ENCODE results near the gene HDAC7.

HDAC7 gene

DNA sequence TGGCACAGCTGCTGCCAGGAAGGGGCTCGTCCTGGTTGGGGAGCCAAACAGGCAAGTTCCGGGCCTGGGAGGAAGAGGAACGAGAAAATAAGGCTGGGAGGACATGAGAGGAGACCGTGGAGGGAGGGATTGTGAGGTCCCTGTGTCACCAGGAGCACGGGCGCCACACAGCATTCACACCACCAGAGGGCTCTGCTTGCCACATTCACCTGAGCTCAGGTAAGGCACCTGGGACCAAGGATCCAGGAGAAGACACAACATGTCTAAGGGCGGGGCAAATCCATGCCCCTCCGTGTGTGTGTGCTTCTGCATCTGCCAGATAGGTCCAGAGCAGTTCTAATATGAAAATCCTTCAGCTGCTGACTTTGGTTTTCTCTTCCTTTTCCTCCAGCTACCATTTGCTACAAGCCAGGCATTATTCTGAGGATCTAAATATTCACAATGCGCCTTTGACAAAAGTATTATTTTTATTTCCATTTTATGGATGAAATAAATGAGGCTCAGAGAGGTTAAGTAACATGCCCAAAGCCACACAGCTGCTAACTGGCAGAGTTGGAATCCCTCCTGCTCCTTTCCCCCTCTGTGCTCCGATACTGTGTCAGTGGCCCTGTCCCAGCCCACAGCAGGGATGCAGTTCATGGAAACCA lies 75.6 kb downstream of the HDAC7 start:
- DNase-seq: peak in 4 of 5 experiments; percentile 27 to 50 (median 42)

DNA sequence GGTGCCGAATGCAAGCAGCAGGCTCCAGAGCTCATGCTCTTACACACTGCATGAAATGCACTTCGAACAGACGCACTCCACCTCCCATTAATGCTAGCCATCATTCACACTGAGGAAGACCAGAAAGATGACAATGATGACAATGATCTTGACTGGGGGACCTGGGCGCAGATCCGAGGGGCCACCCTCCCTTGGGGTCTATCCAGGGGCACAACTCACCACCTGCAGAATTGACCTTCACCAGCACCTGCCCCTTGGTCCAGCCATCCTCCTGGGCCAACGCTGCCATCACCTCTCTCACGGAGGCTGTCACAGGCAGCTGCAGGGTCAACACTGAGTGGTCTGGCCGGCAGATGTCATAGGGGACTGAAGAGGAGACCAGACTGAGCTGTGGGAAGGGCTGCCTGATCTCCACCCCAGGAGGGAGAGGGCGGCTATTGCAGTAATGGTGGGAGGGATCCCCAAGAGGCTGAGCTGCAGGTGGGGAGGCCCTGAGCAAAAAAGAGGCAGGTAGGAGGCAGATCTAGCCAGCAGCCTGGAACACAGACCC lies 76.3 kb downstream of the HDAC7 start:
- DNase-seq: no peak

DNA sequence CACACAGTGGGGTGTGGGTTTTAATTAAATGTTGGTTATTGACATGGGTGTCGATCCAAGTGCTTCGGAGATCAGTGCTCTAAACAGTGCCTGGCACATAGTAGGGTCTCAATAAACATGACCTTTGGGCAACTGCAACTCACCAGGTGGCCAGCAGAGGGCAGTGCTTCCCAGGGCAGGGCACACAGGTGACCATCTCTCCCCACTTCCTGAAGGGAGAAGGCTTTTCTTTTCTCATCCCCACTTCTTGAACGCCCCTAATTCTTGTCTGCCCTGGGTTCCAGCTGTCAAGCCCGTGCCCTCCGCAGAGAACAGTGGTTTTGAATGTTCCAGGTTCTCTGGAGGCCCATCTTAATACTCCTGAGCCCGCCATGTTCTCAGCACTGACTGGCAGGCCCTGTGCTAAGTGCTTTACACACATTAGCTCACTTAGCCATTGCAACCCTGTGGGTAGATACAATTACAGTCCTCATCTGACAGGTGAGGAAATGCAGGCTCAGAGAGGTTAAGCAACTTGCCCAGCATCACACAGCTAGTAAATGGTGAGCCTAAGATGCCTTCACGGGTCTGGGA lies 77.4 kb downstream of the HDAC7 start:
- DNase-seq: peak; percentile 45 to 66 (median 61)

DNA sequence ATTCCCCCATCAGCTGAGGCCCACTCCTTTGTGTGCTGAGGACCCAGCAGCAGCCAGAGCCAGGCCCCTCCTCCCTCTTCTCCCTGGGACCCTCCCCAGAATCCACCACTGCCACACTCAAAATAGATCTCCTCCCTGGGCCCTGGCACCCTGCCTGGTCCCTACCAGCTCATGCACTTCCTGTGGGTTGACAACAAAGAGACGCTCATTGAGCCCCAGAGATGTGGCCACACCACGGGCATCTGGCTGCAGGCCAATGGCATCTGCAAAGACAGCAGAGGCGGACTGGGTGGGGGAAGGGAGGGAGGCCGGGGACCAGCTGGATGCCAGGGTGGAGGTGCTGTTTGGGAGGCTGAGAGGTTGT lies 78.4 kb downstream of the HDAC7 start:
- peak; percentile 21 to 81 (median 62) for DNase-seq

DNA sequence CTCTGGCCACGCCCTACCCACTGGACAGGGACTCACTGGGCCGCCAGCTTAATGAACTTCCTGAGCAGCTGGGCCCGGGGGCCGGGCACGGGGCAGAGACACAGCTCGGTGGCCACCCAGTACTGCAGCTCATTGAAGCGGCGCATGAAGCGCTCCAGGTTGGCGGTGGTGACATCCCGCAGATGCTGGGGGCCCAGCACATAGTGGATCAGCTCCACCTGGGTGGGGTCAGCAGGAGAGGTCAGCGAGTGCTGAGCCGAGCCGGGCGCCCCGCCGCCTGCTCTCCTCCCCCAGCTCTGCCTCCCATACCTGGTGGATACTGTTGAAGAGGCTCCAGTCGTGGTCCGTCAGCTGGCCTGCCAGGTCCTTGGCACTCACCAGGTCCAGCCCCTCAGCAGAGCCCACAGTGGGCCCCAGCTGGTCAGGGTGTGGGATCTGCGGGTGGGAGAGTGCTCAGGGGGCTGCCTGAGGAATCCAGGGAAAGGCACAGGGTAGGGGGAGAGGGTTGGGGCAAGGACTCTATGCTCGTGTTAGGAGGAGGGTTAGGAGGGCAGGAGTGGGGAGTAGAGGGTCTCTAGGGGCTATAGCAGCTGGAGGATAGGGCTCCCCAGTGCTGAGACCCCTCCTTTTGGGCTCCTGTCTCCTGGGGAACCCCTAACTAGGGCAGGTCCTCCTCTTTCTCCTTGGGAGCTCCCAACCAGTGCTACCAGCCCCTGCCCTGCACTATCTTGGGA lies 78.9 kb downstream of the HDAC7 start:
- DNase-seq: no peak

DNA sequence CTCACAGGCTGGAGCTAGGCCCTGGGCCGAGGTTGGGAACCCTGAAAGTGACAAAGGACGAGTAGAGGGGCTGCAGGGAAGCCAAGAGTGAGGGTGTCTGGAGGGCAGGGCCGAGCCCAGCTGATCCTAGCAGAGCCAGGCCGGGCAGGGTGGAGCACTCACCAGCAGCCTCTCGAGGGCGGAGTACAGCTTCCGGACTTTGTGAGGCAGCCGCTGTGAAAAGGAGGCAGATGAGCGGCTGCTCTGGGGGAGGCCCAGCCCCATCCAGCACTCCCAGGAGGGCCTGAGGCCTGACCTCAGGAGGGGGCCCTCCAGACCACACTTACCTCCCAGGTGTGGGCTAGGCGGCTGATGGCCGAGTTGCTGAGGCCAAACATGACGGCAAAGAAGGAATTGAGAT lies 79.7 kb downstream of the HDAC7 start:
- DNase-seq: no peak

DNA sequence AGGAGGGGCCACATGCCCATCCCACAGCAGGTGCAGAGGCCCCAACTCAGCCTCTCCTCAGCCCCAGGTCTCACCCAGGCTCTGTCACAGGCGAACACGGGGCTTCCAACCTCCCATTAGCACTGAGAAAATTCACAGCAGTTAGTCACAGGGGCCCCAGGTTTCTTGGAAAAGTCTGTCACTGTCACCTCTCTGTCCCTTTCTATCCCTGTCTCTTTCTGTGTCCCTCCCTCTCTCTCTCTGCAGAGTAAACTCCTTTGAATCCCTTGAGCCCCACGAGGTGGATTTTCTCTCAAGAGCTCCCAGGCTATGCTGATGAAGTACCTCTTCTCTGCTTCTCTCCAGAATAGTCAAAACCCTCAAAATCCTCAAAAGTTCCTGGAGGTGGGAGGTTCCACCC lies 80.4 kb downstream of the HDAC7 start:
- no peak for DNase-seq

DNA sequence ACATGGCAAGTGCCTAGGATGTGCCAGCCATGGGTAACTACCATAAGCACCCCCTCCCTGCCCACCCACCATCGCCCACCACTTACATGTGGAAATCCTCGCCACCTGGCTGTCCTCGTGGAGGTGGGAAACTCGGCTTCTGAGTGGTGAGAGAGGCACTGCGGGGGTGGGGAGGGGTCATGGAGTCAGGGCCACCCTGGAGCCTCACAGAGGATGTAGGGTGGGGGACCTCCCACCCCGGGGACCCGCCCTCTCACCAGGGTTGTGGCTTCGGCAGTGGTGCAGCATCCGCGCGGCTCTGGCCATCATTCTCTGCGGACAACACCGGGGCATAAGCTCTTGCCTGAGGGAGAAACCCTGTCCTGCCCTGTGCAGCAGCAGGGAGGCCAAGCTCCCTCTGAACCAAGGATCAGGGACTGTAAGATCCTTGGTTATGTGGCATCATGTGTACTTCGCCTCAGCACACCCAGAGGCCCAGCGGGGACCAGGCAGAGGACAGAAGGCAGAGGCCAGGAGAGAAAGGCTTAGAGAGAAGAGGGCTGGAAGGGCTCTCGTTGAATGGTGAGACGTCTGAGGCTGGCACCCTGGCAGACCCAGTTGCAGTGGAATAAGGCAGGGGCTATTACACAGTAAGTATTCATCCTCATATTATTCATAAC lies 81.6 kb downstream of the HDAC7 start:
- DNase-seq: no peak

DNA sequence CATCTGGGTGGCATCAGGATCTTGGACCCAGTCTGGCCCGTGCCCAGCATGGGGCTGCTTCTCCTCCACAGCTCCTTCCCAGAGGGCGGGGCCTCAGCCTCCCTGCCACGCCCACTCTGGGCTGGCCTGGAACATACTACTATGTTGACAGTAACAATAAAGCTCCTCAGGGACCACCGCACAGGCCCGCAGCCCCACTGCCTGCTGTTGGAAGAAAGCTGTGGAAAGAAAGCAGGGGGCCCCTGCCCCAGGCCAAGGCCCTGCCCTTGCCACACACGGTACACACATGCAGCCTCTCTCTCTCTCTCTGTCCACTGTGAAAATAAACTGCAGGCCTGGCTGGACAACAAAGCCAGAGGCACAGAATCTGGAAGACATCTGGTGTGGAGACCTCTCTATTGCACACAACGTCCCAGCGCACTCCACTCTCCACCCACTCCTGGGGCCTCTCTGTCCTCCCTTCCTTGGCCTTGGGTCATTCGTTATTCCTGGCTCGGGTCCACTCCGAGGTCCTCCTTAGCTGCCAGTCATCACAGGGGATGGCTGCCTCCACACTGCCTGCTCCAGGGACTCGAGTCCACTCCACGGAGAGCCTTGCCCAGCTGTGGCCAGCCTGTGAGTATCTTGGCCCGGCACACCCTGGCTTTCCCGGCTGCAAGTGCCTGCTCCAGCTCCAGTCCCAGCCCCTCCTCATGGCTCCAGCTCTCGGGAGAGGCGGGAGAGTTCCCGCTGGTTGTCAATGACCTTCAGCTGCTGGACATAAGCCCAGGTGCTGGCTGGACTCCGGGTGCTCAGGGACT lies 82.6 kb downstream of the HDAC7 start:
- no peak for DNase-seq

DNA sequence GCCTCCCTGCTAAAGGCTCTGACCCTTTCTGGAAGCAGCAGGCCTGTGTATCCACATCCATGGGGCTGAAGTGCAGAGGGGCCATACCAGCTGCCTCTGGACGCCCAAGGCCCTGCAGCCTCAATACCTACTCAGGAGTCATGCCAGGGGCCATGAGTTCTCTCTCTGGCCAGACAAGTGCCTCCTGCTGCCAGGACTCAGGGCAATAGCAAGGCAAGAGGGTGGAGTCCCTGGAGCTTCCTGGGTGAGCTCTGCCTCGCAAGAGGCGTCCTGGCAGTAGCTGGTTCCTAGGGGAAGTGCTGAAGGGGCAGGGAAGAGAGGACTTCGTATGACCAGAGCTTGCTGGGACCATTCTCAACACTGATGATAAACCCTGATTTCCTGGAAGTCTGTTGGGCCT lies 83.5 kb downstream of the HDAC7 start:
- DNase-seq: no peak

DNA sequence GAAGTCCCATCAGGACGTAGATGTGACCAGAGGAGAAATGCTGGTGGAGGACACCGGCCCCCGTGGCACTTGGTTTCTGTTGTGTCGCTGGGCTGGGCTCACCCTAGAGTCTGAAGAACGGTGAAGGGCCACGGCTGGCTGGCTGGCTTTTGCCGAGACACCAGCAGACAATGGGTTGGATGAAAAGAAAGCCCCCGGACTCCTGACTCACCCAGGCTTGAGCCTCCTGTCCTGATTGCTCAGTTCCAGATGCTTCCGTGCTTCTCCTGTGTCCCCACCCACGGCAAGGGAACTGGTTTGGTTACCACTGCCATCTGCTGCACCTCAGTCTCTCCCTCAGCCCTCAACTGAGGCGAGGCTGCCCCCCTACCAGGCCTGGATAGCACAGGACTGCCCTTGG lies 84.1 kb downstream of the HDAC7 start:
- DNase-seq: no peak

DNA sequence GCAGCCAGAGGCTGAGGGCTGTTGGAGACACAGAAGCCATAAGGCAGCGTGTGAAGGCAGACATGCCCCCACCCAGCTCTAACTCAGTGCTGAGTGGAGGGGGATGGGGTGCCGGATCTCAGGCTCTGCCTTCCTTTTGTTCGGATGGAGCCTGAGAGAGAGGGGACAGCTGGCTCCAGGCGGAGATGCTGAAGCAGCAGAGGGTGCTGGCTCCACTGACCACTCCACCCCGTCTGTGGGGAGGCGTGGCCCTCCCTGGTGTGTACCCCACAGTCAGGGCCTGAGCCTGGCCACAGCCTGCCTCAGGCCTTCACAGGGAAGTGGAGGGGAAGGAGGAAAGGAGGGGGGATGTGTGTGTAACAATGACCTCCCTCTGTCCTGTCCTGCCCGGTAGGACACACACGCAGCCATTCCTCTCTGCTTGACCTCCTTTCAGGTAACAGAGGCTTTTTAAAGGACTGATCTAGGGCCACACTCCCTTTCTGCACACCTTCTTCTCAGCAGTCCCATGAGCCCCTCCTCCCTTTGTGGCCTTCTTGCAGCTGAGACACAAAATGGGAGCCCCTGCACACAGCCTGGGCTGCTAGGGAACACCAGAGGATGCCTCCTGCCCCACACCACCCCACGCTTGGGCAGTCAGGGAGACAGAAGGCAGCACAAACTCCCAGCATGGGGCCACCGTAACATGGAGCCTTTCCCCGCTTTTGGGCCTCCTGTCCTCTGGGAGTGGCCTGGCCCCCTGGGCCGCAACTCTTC lies 84.8 kb downstream of the HDAC7 start:
- no peak for DNase-seq

DNA sequence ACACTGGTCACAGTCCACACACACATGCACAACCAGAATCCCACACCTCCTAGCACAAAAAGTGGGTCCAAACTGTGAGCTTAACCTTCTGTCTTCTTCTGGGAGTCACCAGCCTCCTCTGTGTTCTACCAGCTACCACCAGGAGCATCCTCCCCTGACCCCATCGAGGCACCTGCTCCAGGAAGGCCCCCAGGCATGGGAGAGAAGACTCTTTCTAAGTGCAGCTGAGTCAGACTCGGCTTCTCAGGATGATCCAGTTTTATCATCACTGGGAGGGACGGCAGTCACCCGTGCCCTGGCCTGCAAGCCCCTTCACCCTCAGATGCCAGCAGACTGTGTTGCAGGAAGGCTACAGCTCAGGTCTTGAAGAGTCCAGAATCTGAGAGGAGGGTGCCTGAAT lies 86.6 kb downstream of the HDAC7 start:
- no peak for DNase-seq

Measured in T-helper 2 cell (primary cell).